Iris pigment epithelial cell (primary cell): ENCODE results near the gene EHD3.
"Not testable (repeated sequence)": the region's sequence is repeated elsewhere in the genome, so short reads cannot be mapped to it uniquely, and the experiment has no call there.

Source experiments
- DNase-seq: peaks from one replicate; pipeline ENCODE4 v3.0.0-alpha.2; 2011; ENCODE audit warnings: low read depth

The EHD3 gene

DNA sequence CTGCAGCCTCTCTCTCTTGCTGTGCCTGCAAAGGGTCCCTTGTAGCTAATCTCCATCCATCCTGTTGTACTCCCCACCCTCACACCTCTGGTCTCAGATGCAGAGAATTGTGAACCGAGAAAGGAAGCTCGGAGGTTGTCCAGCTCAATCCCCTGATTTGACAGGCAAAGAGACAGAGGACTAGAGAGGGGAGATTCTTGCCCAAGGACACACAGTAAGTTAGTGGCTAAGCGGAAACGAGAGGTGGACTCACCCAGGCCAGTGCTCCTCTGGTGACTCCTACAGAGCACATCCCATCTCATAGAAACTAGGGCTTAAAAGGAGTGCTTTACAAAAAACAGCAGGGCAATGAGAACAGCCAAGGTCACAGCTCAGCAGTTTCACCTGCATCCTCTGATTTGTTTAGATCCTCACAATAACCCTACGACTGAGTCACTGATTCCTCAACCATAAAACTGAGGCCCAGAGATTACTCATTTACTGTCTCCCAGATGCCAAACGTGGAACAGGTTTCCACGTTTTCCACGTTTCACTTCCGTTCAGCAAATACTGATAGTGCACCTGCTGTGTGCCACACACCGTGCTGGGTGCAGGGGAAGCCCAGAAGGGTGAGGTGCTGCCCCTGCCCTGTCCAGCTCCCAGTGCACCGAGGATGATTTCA, 22.1 kb downstream of the EHD3 start:
- peak; percentile 17 for DNase-seq

DNA sequence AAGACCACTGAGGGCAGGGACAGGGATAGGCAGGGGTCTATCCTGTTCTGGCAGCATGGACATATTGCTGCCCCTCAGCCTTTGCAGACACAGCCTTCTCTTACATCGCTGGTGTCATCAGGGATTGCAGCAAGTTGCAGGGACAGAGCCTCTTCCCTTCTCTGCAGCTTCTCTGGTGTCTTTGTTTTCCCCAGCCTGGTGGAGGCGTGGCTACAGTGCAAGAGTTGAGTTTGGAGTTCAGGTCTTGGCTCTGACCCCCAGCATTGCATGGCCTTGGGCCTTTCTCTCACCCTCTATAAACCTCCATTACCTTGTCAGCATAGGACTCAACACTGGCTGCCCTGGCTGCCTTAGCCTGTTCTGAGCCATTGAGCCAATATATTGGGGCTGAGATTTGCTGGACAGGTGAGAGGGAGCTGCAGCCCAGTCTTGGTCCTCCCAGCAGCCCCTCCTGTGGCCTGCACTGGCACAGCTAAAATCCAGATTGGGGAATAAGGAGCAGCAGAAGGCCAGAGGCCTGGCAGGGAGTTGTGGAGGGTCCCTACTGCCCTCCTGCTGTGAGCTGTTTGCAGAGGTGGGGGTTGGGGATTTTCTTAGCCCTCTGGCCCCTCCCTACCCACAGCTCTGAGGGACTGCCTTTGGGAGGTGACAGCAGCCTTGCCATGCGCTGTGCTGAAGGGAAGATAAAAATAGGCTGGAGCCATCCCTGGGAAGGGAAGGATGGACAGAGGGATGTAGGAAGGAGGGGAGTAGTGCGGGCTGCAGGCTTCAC, 22.8 kb downstream of the EHD3 start:
- no peak for DNase-seq

DNA sequence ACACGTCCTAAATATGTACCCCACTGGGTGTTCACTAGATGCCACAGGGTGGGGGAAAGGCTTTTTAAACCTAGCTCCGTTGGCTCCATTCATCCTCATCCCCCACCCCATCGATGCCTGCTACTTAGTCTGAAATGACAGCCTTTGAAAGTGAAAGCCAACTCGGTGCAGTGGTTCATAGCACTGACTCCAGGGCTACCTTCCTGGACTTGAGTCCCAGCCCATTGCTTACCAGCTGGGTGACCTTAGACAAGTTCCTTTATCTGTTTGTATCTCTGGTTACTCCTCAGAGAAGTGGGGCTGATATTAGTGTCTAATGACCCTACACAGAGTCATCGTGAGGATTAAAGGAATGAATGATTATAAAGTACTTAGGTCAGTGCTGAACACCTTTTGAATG, 24.4 kb downstream of the EHD3 start:
- no peak for DNase-seq

DNA sequence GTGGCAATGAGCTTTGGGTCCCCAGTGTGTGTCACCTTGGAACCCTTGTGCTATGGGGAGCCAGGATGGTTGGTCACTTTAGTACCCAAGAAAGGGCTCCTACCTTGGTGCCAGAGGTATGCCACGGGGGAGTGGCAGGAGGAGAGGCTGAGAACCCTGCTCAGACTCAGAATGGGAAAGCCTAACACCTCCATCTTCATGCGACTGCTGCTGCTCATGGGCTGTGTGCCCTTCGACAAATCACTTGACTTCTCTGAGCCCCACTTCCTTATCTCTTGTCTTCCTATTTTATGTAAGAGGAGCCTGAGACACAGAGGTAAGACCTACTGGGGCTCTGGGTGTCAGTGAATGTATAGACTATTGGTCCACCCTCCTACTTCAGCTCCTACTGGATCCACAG, 25.1 kb downstream of the EHD3 start:
- DNase-seq: no peak

DNA sequence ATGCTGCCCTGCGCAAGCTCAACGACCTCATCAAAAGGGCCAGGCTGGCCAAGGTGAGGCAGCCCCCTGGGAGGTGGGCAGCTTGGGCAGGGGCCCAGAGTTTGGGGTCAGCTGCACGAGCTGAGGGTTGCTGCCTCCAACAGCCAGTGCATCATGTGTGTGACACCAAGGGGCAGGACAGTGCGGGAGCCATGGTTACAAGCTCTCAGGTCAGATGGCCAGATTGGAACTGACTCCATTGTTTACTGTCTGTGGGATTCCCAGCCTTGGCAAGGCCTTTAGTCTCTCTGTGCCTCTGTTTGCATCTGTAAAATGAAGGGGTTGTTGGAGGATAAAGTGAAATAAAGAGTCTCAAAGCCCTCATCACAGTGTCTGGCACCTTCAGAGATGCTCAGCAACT, 26.9 kb downstream of the EHD3 start:
- DNase-seq: no peak

DNA sequence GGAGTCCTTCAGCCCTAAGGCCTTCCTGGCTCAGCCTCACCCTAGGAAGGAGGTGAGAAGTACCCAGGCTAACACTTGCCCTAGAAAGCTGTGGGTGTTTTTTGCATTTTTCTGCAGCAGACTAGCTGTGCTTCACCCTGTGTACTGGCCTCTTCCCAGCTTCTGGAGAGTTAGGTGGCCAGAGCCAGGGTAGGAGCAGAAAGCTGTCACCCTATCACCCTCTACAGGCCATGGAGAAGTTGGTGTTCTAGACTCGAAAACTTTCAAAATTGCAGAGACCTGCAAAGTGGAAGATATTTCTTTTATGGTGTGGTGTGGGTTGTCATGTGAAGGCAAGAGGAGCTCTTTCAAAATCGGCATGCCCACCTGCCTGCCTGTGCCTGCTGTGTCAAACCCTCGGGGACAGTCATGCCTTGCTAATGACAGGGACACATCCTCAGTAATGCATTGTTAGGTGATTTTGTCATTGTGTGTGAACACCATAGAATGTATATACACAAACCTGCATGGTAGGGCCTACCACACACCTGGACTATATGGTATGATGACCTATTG, 29.8 kb downstream of the EHD3 start:
- DNase-seq: no peak

DNA sequence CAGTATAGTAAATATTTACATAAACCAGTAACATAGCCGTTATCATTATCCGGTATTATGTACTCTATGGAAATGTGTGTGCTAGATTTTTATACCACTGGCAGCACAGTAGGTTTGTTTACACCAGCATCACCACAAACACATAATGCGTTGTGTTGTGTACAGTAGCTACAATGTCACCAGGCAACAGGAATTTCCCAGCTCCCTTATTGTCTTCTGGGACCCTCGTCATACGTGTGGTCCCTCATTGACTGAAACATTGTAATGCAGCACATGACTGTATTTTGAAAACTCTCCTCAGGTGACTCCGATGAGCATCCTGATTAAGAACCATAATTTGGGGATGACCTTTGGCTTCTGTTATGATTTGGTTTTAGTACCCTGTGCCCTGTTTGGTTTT, 31.3 kb downstream of the EHD3 start:
- DNase-seq: no peak

DNA sequence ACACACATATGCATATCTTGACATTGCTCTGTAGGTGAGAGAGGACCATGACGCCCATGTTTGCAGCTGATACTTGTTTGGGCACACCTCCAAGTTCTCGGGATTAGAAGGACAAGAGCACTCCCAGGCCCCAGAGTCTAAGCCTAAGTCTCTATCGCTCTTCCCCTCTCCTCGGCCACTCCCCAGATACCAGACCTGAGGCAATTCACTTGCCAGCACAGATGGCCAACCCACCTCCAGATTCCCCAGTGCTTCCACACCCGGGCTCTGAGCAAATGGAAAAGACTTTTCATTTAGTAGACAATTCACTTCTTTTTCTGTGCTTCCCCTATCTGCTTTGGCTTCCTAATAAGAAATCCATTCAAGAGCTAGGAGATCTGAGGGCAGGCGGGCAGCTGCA, 32.9 kb downstream of the EHD3 start:
- no peak for DNase-seq

DNA sequence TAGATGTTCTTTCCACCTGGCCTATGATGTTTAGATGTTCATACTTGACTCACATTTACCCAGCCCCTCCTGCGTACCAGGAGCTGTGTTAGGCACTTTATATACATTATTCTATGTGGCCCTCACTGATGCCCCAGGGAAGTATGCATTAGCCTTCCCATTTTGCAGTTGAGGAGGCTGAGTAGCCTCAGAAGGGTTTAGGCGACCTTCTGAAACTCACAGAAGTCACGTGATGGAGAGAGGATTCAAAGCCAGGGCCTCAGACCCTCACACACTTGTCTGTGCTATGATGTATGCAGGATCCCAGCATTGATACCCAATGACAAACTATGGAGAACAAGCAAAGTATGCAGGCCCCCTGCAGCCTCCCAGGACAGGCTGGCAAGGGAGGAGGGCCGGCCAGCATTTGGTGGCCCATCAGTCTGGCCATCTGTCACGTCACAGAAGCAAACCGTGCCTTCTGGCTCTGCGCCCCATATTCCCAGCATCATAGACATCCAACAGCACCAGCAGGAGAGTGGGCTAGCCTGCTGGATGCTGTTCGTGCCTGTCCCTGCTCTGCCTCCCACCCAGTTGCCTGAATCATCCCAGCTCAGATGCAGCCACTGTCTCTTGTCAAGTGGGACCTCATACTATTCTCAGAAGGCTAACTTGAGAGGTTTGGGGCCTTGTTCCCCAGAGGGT, 33.6 kb downstream of the EHD3 start:
- no peak for DNase-seq

DNA sequence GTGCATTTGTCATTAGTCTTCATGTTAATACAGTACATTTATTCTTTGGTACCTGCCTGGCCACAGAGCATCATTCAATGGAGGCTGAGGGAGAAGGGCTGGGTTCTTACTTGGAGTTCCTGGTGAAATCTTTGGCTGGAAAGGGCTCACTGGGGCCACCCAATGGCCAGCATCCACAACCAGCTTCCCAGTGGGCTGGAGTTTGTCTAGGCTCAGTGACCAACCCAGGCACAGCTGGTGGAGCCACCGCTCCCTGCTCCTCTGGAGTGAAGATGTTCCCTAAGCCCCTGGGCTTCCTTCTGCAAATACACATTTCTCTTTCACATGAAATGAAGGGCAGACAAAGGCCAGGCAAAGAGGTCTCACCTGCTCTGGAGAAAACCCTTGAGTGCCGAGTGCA, 34.4 kb downstream of the EHD3 start:
- DNase-seq: no peak

DNA sequence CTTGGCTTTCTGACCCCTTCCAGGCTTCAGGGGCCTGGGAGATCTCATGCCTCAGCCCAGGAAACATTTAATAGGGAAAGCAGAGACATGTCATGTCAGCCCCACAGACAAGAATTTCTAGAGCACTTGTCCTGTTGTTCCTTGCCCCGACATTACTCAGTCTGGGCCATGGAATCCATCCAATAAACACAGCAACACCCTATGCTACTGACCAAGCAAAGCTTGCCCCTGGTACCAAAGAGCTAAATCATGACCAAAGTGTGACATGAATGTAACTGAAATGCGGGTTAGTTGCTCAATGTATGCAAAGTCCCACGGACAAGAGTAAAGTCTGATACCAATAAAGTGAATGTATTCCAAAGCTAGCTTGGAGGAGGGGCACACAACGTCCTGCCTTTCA, 35.1 kb downstream of the EHD3 start:
- no peak for DNase-seq

DNA sequence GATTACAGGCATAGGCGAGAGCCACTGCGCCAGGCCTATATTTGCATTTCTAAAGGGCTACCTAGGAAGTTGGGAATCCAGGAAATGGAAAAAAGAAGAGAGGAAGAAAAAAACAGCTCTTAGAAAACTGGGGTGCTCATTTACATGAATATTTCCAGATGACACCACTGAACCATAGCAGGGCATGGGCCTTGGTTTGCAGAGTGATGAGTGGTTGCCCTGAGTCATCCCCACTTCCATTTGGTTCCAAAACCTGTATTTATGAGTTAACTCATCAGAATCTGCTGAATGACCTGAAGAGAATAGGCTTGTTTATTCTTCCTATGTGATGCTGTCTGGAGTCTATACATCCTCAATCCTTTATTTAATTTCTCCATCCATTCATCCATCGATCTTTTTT, 36.2 kb downstream of the EHD3 start:
- peak; percentile 47 for DNase-seq

DNA sequence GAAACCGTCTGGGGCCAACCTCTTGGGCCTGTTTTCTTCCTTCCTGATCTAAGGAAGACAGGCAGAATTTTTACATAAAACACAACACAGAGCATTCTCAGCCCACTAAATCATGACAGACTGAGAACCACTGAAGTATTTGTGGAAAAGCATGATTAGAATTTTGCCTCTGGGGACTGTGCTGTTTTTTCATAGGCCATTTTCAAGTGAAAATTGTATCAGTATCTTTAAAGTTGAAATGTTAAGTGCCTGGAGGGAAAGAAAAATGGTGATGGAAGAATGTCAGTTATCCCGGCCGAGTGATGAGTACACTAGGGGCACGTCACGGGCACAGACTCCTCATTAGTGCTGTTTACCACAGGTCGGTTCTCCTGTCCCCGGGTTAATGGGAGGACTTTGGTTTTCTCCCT, 36.9 kb downstream of the EHD3 start:
- no peak for DNase-seq

DNA sequence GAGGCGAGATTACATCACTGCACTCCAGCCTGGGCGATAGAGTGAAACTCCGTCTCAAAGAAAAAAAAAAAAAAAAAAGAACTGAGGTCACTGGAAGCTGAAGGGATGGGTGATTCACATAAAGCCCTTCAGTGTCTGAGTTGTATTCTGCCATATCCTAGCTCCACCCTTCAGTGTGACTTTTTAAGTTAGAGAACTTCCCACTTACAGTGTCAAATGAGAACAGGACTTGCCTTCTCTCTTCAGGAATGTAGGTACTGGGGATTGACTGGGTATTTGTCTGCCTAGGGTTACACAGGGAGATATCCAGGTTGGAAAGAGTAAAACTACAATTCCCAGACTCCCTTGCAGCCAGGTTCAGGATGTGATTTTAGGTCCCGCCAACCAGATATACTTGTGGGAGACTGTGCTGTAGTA, 37.9 kb downstream of the EHD3 start:
- DNase-seq: peak; percentile 42

DNA sequence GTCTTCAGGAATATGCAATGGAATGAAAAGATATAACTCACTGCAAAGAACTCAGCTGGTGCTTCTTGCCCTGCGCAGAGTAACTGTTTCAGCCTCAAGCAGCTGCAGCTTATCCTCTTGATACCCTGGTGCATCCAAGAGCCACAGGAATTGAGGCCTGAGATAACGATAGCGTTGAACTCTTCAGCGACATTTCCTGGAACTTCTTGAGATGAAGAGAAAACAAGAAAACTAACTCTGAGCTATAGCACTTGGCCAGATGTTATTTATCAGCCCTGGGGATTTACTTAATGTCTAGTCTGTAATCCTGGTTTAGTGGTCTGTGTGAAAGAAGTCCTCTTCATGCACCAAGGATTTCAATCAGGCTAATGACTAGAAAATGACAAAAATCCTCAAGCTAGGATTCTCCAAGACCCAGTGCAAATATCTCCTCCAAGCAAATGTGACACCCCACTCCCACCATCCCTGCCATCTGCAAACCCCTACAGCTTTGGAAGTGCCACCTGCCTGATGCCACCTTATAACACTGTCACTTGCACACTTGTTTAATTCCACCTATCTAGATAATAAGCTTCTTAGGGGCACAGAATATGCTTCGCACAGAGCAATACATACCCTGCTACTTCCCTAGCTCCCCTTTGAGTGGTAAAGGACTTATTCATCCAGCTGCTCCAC, 40.6 kb downstream of the EHD3 start:
- DNase-seq: peak; percentile 56

DNA sequence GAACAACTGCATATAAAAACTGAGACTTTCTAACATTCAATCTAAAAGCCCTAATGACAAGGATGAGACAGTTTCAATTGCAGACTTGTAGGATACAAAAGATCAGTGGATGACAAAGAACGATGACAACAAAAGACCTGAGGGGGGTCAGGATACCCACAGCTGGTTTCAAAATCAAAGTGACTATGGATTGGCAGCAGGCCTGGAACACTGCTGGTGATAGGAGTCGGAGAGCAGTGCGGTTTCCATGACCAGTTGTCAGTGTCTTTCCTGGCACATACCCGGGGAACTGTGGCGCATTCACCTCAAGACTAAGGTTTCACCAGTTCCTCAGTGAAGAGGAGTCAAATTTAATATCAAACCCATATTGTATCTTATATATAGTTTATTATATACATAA, 42.0 kb downstream of the EHD3 start:
- no peak for DNase-seq

DNA sequence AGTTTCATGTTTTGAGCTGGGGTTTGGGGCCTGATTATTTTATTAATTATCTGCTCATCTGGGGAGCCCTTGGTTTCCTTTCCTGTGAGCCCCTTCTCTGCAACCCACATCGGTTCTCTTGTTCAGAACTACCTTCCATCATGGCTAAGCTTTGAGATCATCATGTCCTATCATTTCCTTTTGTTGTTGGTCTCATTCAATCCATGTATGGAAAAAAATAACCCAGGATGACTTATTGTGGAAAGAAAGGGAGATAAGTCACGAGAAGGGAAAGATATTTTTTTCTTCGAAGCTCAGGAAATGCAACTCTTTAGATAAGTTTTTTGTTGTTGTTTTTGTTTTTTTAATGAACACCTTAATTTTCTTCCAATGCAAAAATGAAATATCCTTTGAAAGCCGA, 43.7 kb downstream of the EHD3 start:
- DNase-seq: no peak

DNA sequence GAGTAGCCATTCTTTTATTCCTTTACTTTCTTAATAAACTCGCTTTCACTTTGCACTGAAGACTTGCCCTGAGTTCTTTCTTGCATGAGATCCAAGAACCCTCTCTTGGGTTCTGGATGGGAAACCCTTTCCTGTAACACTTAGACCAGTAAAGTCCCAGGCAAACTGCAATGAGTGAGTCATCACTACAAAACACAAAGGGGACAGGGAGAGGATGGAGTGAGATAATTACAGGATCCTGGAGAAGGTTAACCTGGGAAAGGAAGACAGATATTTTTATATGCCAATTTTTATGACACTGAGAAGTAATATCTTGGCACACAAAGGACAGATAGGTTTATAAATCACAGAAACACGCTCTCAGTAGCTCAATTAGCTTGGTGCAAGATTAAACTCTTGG, 48.7 kb downstream of the EHD3 start:
- DNase-seq: no peak

DNA sequence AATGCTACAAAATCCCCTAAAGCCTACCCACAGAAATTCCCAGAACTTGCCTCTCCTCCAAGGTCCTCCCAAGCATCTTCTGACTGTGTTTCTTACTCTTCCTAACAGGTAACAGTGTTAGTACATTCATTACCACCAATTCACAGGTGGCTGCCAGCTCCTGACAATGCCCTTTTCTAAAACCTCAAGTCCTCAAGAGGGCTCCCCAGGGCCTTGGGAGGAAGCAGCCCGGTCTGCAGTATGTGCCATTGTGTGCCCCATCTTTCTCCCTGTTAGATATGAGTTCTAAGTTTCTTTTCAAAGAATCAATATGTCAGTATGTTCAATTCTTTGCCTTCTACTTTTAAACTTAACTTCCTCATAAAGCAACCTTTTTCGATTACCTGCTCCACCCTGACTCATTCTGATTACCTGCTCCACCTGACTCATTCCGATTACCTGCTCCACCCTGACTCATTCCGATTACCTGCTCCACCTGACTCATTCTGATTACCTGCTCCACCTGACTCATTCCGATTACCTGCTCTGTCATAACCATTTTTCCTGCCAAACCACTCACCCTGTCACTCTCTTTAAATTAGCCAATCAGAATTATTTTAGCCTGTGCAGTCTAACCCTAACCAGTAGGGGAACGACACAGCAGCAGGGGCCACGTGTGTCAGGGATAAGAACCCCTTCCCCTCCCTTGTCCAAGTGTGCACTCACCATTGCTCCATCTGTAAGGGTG, 49.4 kb downstream of the EHD3 start:
- not testable (repeated sequence) for DNase-seq

DNA sequence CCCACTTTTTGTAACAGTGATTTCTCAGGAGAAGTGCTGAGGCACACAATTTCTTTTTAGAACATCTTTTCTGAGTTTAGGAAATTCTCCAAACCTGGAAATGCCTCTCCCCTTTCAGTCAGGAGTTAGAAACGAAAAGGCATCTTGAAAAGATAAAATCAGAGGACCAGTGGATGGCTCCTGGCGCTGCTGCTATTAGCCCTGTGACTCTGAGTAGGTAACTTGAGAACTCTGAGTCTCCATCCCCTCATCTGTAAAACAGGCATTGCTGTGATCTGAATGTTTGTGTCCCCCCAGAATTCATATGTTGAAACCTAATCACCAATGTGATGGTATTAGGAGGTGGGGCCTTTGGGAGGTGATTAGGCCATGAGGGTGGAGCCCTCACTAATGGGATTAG, 50.2 kb downstream of the EHD3 start:
- DNase-seq: no peak

DNA sequence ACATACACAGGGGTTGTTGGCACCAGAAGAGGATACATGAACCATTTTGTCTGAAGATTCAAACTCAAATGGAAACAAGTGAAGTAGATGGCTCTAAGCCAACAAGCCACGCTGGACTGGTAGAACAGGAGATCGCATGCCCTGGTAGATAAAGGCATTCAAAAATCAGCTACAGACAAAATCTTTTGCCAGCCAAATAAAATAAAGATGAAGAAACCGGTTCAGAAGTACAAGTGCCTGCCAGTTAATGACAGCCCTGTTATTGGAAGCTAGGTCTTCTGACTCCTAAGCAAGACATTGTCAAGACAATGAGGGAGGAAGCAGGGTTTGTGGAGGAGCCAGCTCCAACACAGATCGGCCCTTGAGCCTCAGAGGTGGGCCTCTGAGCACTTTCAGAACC, 52.3 kb downstream of the EHD3 start:
- no peak for DNase-seq
